ENCODE results near the gene JSRP1. TPM values are rescaled to one million over a fixed set of nuclear protein-coding genes. Genes with fewer than 3 reads are reported as not detected.

Gene JSRP1
- total RNA-seq, 4 donors from 2014 or later, result not detected

DNA sequence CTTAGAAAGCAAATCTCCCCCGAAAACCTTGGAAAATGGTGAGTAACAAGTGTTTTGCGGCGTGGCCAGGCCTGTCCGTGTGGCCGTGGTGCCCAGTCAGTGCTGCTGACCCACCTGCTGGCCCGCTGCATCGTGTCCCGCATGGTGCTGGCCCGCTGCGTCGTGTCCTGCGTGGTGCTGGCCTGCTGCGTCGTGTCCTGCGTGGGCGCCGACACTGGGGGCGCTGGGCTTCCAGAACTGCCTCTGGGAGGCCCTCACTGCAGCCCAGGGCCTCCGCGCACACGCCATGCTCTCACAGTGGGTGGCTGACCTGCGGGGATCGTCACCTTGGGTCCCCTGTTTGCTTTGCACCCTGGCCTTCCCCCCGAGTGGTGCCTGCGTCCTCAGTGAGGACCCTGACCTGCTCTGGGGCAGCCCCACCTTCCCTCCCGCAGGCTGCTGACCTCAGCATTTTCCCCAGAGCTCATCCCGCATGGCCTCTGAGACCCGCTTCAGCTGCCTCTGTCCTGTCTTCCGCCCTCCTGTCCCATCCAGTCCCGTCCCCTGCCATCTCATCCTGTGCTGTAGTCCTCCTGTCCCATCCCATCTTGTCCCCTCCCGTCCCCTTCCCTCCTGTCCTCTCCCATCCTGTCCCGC, 30.7 kb downstream of the JSRP1 start:
- TF ChIP-seq, protein P1, sequence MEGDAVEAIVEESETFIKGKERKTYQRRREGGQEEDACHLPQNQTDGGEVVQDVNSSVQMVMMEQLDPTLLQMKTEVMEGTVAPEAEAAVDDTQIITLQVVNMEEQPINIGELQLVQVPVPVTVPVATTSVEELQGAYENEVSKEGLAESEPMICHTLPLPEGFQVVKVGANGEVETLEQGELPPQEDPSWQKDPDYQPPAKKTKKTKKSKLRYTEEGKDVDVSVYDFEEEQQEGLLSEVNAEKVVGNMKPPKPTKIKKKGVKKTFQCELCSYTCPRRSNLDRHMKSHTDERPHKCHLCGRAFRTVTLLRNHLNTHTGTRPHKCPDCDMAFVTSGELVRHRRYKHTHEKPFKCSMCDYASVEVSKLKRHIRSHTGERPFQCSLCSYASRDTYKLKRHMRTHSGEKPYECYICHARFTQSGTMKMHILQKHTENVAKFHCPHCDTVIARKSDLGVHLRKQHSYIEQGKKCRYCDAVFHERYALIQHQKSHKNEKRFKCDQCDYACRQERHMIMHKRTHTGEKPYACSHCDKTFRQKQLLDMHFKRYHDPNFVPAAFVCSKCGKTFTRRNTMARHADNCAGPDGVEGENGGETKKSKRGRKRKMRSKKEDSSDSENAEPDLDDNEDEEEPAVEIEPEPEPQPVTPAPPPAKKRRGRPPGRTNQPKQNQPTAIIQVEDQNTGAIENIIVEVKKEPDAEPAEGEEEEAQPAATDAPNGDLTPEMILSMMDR (IDR thresholded peaks at IDR 0.05), result no peak
- DNase-seq (ENCODE audit: low spot score) (no peak), ATAC-seq (ENCODE audit: low FRiP score) (no peak)

DNA sequence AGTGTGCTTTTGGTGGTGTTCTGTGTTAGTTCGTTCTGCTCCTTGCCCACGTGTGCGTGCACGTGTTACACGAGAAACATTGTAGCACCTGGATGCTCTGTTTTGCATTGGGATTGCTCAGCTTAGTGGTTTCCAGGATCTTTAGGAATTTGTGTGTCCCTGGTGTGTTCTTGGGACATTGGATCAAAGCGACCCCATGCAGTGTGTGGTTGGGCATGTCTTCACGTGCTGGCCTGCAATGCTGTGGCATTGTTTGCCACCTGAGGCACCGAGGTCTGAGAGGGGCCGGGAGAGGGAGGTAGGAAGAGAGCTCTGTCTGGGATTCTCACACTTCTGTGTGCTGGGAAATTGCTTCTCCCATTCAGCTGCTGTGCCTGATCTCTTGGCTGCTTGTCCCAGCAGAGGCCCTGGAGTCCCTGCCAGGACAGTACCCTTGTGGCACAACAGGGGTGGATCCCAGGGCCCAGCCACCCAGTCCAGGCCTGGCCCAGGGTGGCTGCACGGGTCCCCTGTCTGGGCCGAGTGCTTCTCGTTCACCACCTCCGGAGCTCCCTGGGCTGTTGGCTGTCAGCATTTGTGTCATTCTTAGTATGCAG, 31.4 kb downstream of the JSRP1 start:
- TF ChIP-seq, protein P1 (IDR thresholded peaks at IDR 0.05), result no peak
- ATAC-seq (ENCODE audit: low FRiP score), result no peak
- no peak for DNase-seq (ENCODE audit: low spot score)

DNA sequence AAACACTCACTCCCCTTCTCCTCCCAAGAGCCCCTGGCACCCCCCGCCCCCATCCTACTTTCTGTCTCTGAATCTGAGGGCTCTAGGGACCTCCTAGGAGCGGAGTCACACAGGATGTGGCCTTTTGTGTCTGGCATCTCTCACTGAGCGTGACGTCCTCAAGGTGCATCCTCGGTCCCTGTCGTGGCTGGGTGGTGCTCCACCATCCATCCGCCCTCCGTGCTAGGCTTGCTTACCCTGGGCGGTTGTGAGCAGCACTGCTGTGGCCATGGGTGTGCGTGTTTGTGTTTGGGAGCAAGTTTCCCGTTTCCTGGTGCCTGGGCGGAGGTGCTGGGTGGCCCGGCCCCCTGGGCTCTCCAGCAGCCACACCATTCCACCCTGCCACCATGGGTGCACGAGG, 32.3 kb downstream of the JSRP1 start:
- TF ChIP-seq, protein P1 (IDR thresholded peaks at IDR 0.05), result no peak
- DNase-seq (ENCODE audit: low spot score) (no peak), ATAC-seq (ENCODE audit: low FRiP score) (no peak)

DNA sequence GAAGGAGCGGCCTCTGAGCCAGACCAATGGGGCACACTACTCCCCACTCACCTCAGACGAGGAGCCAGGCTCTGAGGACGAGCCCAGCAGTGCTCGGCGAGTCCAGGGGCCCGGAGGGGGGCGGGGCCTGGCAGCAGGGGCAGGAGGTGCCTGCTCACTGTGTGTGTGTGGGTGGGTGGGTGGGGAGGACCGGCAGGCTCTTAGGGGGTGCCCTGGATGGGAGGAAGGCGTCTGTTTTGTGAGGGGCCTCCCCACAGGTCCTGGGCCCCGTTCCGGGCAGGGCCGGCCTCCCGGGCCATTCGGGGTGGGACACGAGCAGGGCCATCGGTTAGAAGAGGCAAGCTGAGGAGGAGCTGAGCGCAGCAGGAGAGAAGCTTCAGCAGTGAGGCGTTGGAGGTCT, 32.8 kb downstream of the JSRP1 start:
- ATAC-seq (ENCODE audit: low FRiP score), result no peak
- no peak for DNase-seq (ENCODE audit: low spot score)
- TF ChIP-seq, protein P1 (IDR thresholded peaks at IDR 0.05), result no peak

DNA sequence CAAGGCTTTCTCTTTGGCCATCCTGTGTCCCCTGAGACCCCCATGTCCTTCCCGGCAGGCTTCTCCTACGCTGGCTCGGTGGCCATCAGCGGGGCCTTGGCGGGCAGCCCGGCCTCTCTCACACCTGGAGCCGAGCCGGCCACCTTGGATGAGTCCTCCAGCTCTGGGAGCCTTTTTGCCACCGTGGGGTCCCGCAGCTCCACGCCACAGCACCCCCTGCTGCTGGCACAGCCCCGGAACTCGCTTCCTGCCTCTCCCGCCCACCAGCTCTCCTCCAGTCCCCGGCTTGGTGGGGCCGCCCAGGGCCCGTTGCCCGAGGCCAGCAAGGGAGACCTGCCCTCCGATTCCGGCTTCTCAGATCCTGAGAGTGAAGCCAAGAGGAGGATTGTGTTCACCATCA, 34.3 kb downstream of the JSRP1 start:
- no peak for ATAC-seq (ENCODE audit: low FRiP score)
- no peak for DNase-seq (ENCODE audit: low spot score)
- TF ChIP-seq, protein P1 (IDR thresholded peaks at IDR 0.05), result no peak

DNA sequence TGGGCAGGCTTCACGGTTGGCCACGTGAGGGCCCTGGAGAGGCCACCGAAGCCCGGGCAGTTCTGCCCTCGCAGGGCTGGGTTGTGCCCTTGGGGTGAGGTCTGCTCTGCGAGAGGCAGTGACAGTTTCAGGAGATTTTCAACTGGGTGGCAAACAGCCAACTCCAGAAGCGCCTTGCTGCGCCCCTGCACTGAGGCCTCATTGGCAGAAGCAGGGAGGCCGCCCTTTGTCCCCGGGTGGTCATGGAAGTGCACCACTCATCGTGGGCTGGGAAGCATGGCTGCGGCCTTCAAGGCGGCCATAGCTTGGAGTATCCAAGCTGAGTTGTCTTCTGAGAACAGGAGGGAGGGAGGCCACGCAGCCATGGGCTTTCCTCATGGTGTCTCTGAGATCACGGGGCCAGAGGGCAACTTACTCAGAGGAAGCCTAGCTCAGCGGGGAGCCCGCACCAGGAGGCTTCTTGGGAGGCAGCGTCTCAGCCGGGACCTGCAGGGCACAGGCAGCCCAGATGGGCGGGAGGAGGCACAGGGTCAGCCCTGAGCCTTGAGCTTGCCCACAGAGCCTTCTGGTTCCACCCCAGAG, 34.9 kb downstream of the JSRP1 start:
- ATAC-seq (ENCODE audit: low FRiP score), result no peak
- TF ChIP-seq, protein P1 (IDR thresholded peaks at IDR 0.05), result no peak
- DNase-seq (ENCODE audit: low spot score), result no peak

DNA sequence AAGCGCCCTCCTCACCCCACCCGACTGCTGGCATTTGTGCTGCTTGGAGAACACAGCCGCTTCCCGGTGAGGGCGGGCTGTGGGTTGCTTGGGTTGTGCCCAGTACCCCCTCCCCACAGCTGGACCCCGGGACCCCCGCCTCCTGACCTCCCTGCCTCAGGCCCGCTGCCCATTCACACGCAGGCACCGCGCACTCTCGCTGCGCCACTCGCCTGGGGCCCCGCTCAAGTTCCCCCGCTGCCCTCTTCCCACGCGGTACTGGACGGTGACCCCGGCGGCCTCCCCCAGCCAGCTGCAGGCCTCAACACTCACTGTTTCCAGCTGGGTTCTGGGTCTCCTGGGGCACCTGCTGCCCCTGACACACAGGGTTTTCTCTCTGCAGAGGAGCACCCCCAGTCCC, 36.5 kb downstream of the JSRP1 start:
- DNase-seq (ENCODE audit: low spot score) (no peak), ATAC-seq (ENCODE audit: low FRiP score) (no peak)
- TF ChIP-seq, protein P1 (IDR thresholded peaks at IDR 0.05), result no peak
